Left renal pelvis (tissue), 4 donors: ENCODE data around the gene ERH. TPM values are rescaled to one million over a fixed set of nuclear protein-coding genes. Genes with fewer than 3 reads are reported as not detected.

ENCODE experiments used
- DNase-seq, 4 donors: peaks; one replicate each; pipeline ENCODE4 v3.0.0-alpha.2; 2013; ENCODE audit warnings: low read depth in 4 of 4, low spot score in 3 of 4
- polyA plus RNA-seq, 4 donors: library from polyadenylated mRNA; unstranded; fragments of 120-200 nt; gene quantifications; one replicate each; pipeline ENCODE4 v1.2.1, GENCODE V29; 2013; ENCODE audit not compliant: insufficient read length in 4 of 4

The ERH gene
- polyA plus RNA-seq, 4 donors = 285 to 413 (median 343) TPM

- no peak for DNase-seq
These were observed 66.9 kb downstream of the ERH start for GRCh38 chr14:69331206-69331605.

Other genes with a start within 250 kb of the ERH start
- gene DCAF5, start 245.2 kb downstream of the ERH start, polyA plus RNA-seq = 10 to 100 TPM; 51.3 to 62.6 (median 57.9) TPM
- 10 to 100 TPM; 22.6 to 34.9 (median 31.8) TPM for gene EXD2, start 206.8 kb downstream of the ERH start, polyA plus RNA-seq
- gene GALNT16, start 138.1 kb downstream of the ERH start, polyA plus RNA-seq = 10 to 100 TPM in 1 of 4 donors, 1 to 10 TPM in 3; 3.5 to 30.8 (median 4.6) TPM
- gene SLC39A9, start 393 bp upstream of the ERH start, polyA plus RNA-seq = 10 to 100 TPM; 60.8 to 92.0 (median 82.7) TPM
- 1 to 10 TPM in 3 of 4 donors, under 1 TPM in 1; 0.31 to 5.9 (median 4.6) TPM for gene PLEKHD1, start 86.4 kb upstream of the ERH start, polyA plus RNA-seq
- gene CCDC177, start 176.6 kb upstream of the ERH start, polyA plus RNA-seq = under 1 TPM; 0.08 to 0.31 (median 0.12) TPM
- 10 to 100 TPM; 18.5 to 28.3 (median 21.4) TPM for gene SUSD6, start 213.3 kb upstream of the ERH start, polyA plus RNA-seq